Central memory CD8-positive, alpha-beta T cell (primary cell): ENCODE measurements around the gene FATE1.

Experiments
- ATAC-seq: fragments of 150-1000 bp; cut with Tn5 transposase; replicated peaks from 2 replicates; pipeline ENCODE4 v1.10.0; 2022; ENCODE audit warnings: mild to moderate bottlenecking, moderate FRiP score, moderate number of reproducible peaks; ENCODE audit not compliant: poor library complexity, severe bottlenecking; ENCODE audit errors: extremely low read depth
- DNase-seq, 2 donors: peaks; one replicate each; pipeline ENCODE4 v3.0.0; 2021; ENCODE audit warnings: low spot score in 2 of 2
- H3K27ac Mint-ChIP-seq: one replicate; pipeline ENCODE4 v1.8.0; 2022; ENCODE audit warnings: low read depth, mild to moderate bottlenecking, moderate library complexity, mixed read lengths
- H3K27me3 Mint-ChIP-seq: one replicate; pipeline ENCODE4 v1.8.0; 2022; ENCODE audit warnings: mixed read lengths
- H3K36me3 Mint-ChIP-seq: one replicate; pipeline ENCODE4 v1.8.0; 2022; ENCODE audit warnings: mild to moderate bottlenecking, moderate library complexity, mixed read lengths; ENCODE audit not compliant: insufficient read depth
- H3K4me1 Mint-ChIP-seq: one replicate; pipeline ENCODE4 v1.8.0; 2022; ENCODE audit warnings: mixed read lengths
- H3K4me3 Mint-ChIP-seq: one replicate; pipeline ENCODE4 v1.8.0; 2022; ENCODE audit warnings: mild to moderate bottlenecking, moderate library complexity, mixed read lengths
- H3K9me3 Mint-ChIP-seq: one replicate; pipeline ENCODE4 v1.8.0; 2022; ENCODE audit warnings: mixed read lengths

Gene FATE1

GRCh38 chrX:151697522-151697921, 18.3 kb upstream of the FATE1 start:
- no peaks in the 10 kb centered on the region for H3K4me1 Mint-ChIP-seq
- no peaks in the 10 kb centered on the region for H3K36me3 Mint-ChIP-seq
- H3K27me3 Mint-ChIP-seq = peaks cover 12% of the 10 kb centered on the region
- no peak overlapping the region for H3K4me3 Mint-ChIP-seq
- DNase-seq (no peak), ATAC-seq (no peak)
- H3K27ac Mint-ChIP-seq = no peak overlapping the region
- no peaks in the 10 kb centered on the region for H3K9me3 Mint-ChIP-seq

- Mint-ChIP-seq H3K36me3 (no peaks in the 10 kb centered on the region), H3K9me3 (no peaks in the 10 kb centered on the region), H3K27ac (no peak overlapping the region), H3K27me3 (peaks cover 6% of the 10 kb centered on the region), H3K4me3 (no peak overlapping the region), H3K4me1 (no peaks in the 10 kb centered on the region)
- no peak for ATAC-seq
- no peak for DNase-seq
Measured at GRCh38 chrX:151698485-151698884, 17.4 kb upstream of the FATE1 start.

DNA sequence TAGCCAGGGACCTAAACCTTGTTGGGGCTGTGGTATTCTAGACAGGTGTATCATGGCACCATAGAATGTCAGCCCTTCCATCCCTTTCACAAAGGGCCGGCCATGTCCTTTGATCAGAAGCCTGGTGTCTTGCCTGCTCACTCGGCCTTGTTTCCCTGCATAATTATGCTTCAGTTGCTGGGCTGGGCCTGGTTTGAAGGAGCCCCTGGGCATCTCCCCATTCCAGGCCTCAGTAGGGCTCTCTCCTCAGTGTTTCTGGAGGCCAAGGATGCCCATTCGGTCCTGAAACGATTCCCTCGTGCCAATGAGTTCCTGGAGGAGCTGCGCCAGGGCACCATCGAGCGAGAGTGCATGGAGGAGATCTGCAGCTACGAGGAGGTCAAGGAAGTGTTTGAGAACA, 16.1 kb upstream of the FATE1 start:
- no peak overlapping the region for H3K27ac Mint-ChIP-seq
- DNase-seq (no peak), ATAC-seq (no peak)
- no peaks in the 10 kb centered on the region for H3K4me1 Mint-ChIP-seq
- H3K9me3 Mint-ChIP-seq = no peaks in the 10 kb centered on the region
- H3K36me3 Mint-ChIP-seq = no peaks in the 10 kb centered on the region
- H3K27me3 Mint-ChIP-seq = no peaks in the 10 kb centered on the region
- H3K4me3 Mint-ChIP-seq = no peak overlapping the region

DNA sequence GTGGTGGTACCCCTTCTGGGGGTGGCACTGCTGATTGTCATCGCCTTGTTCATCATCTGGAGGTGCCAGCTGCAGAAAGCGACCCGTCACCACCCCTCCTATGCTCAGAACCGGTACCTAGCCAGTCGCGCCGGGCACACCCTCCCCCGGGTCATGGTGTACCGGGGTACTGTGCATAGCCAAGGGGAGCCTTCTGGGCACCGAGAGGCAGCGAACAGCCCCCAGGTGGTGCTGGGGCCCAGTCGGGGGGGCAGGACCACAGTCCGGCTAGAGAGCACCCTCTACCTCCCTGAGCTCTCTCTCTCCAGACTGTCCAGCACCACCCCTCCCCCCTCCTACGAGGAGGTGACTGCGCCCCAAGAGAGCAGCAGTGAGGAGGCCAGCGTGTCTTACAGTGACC, 15.3 kb upstream of the FATE1 start:
- no peaks in the 10 kb centered on the region for H3K36me3 Mint-ChIP-seq
- no peaks in the 10 kb centered on the region for H3K9me3 Mint-ChIP-seq
- no peak for ATAC-seq
- no peak overlapping the region for H3K27ac Mint-ChIP-seq
- H3K4me1 Mint-ChIP-seq = no peaks in the 10 kb centered on the region
- no peak overlapping the region for H3K4me3 Mint-ChIP-seq
- no peak for DNase-seq
- no peaks in the 10 kb centered on the region for H3K27me3 Mint-ChIP-seq

DNA sequence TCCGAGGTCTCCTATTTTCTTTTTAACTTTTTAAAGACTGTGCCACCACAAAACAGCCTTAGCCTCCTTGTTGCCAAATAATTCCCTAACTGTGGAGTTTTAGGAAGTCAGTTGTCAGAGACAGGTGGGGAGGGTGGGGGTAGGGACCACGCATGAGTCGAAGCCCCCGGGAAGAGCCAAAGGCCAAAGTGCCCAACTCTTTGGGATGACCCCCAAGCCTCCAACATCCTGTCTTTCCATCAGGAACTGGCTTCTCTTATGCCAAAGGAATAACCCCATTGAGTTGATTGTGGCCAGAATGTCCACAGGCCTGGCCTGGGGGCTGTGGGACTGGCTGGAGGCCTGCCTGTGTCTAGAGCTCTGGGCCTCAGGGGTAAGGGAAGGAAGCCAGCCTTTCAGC, 14.8 kb upstream of the FATE1 start:
- Mint-ChIP-seq H3K36me3 (no peaks in the 10 kb centered on the region), H3K4me1 (no peaks in the 10 kb centered on the region), H3K27ac (no peak overlapping the region), H3K27me3 (no peaks in the 10 kb centered on the region), H3K4me3 (no peak overlapping the region), H3K9me3 (no peaks in the 10 kb centered on the region)
- no peak for ATAC-seq
- no peak for DNase-seq

DNA sequence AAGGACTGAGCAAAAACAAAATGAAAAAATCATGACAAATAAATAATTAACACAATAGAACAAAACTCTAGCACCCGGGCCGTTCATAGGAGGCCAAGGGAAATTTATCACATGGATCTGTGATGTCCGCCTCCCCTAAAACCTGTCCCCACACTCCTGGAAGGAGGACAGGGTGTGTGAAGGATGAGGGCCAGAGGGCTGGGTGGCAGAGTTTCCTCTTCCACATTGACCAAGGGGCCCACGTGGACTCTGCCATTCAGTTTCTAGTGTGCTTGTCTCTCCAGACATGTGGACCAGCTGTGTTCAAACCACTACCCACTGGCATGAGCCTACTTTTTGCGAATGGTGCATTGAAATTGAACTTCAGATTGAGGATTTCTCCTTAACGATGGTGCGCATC, 14.3 kb upstream of the FATE1 start:
- H3K27ac Mint-ChIP-seq = no peak overlapping the region
- H3K4me3 Mint-ChIP-seq = no peak overlapping the region
- H3K36me3 Mint-ChIP-seq = no peaks in the 10 kb centered on the region
- DNase-seq = no peak
- H3K27me3 Mint-ChIP-seq = no peaks in the 10 kb centered on the region
- no peaks in the 10 kb centered on the region for H3K9me3 Mint-ChIP-seq
- H3K4me1 Mint-ChIP-seq = no peaks in the 10 kb centered on the region
- no peak for ATAC-seq

GRCh38 chrX:151702026-151702714, 13.7 kb upstream of the FATE1 start:
- ATAC-seq (no peak), DNase-seq (no peak)
- Mint-ChIP-seq H3K27ac (no peak overlapping the region), H3K9me3 (no peaks in the 10 kb centered on the region), H3K4me1 (no peaks in the 10 kb centered on the region), H3K4me3 (no peak overlapping the region), H3K27me3 (no peaks in the 10 kb centered on the region), H3K36me3 (no peaks in the 10 kb centered on the region)

DNA sequence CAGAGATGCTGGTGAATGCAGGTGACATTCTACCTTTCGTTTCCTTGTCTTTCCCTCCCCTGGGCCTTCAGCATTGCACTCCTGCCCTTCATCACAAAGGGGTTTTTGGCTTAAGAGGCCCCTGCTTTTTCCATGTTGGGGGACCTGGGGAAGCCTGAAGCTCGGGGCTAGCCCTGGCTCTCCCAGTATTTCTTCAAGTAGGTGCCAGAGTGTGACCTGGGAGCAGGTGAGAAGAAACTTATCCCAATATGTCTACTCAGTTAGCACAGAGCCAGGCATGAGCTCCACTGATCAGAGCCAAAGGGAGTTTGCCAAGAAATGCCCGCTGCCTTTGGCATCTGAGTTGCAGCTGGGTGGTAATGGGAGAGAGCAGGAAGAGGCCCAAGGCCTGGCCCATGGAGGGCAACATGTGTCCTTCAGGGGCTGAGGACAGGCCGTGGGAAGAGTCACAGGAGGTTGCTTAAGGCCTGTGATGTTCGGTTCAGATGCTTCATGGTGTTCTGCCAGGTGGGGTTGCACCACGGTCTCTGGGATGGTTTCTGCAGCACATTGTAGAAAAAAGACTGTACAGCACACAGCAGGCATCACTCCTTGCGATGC, 13.0 kb upstream of the FATE1 start:
- no peak overlapping the region for H3K4me3 Mint-ChIP-seq
- DNase-seq (no peak), ATAC-seq (no peak)
- H3K27me3 Mint-ChIP-seq = no peaks in the 10 kb centered on the region
- no peak overlapping the region for H3K27ac Mint-ChIP-seq
- H3K36me3 Mint-ChIP-seq = no peaks in the 10 kb centered on the region
- H3K9me3 Mint-ChIP-seq = no peaks in the 10 kb centered on the region
- no peaks in the 10 kb centered on the region for H3K4me1 Mint-ChIP-seq

GRCh38 chrX:151703487-151703886, 12.3 kb upstream of the FATE1 start:
- Mint-ChIP-seq H3K9me3 (no peaks in the 10 kb centered on the region), H3K27me3 (no peaks in the 10 kb centered on the region), H3K4me3 (no peak overlapping the region), H3K27ac (no peak overlapping the region), H3K36me3 (no peaks in the 10 kb centered on the region), H3K4me1 (no peaks in the 10 kb centered on the region)
- no peak for DNase-seq
- ATAC-seq = no peak

DNA sequence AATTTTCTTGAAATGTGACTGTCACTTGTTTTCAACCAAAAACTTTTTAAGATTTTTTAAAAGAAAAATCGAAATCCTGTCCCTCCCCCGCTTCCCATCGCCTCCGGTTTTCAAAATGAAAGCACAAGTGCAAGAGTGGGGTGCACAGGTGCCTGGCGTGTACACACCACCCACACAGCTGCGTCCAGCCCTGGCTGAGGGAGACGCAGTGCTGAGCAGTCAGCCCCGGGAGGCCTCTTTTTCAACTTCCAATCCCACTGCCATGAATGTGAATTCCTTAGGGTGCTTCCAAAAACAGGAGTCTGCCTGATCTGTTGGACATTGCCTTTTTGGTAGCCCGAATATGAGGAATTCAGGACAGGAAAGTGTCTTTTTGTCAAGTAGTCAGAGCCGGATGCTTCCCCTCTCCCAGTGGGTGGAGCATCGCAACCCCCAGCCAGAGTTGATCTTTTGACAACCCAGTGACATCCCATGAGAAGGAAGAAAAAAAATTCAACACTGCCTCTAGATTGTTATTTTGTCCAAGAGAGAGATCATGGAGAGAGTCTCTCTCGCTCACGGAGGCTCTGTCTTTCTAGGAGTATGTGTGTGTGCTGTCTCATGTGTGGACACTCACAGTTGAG, 11.7 kb upstream of the FATE1 start:
- Mint-ChIP-seq H3K9me3 (no peaks in the 10 kb centered on the region), H3K36me3 (no peaks in the 10 kb centered on the region), H3K27ac (no peak overlapping the region), H3K27me3 (no peaks in the 10 kb centered on the region), H3K4me3 (no peak overlapping the region), H3K4me1 (no peaks in the 10 kb centered on the region)
- DNase-seq = no peak
- ATAC-seq = no peak

DNA sequence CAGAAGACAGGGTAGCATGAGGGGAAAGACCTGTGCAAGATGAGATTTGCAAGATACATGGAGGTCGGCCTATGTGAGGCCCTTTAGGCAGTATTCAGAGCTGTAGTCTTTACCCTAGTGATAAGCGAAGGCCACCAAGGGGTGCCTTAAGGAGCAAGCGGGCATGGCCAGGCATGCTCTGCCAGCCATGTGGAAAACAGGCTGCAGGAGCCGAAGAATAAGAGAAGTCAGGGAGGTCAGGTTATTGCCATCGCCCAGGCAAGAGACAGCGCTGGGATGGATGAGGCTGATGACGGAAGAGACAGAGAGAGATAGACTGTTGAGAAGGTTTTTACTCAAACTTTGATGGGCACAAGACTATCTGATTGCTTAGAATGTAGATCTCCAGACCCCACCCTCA, 7.0 kb upstream of the FATE1 start:
- Mint-ChIP-seq H3K27me3 (no peaks in the 10 kb centered on the region), H3K36me3 (no peaks in the 10 kb centered on the region), H3K27ac (no peak overlapping the region), H3K9me3 (no peaks in the 10 kb centered on the region), H3K4me3 (no peak overlapping the region), H3K4me1 (no peaks in the 10 kb centered on the region)
- DNase-seq (no peak), ATAC-seq (no peak)

- H3K27ac Mint-ChIP-seq = no peak overlapping the region
Measured at GRCh38 chrX:151710457-151710856, 5.4 kb upstream of the FATE1 start.

DNA sequence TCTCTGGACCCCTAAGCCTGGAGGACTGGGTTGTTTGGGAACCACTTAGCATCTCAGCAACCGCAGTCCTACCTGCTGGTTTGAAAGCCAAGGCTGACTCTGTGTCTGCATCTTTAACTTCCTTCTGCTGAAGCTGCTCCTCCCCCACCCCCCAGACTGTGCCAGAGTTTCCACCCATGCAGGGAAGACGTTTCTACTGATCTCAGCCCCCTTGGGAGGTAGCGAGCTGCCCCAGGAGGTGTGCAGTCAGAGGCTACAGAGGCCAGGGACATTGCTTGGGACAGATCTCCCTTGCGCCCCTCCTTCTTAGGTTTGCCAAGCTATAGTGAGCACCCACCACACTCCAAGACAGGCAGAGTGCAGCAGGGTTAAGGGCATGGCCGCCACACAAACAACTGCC, 4.7 kb upstream of the FATE1 start:
- DNase-seq = no peak

More at GRCh38 chrX:151710457-151710856, 5.4 kb upstream of the FATE1 start:
- Mint-ChIP-seq H3K27me3 (no peaks in the 10 kb centered on the region), H3K4me3 (no peak overlapping the region), H3K4me1 (no peaks in the 10 kb centered on the region), H3K36me3 (no peaks in the 10 kb centered on the region), H3K9me3 (no peaks in the 10 kb centered on the region)
- ATAC-seq (no peak), DNase-seq (no peak)

More for the DNA sequence above, 4.7 kb upstream of the FATE1 start:
- ATAC-seq = no peak
- H3K27me3 Mint-ChIP-seq = peaks cover 5% of the 10 kb centered on the region
- no peaks in the 10 kb centered on the region for H3K9me3 Mint-ChIP-seq
- H3K36me3 Mint-ChIP-seq = no peaks in the 10 kb centered on the region
- H3K4me3 Mint-ChIP-seq = no peak overlapping the region
- no peaks in the 10 kb centered on the region for H3K4me1 Mint-ChIP-seq
- H3K27ac Mint-ChIP-seq = no peak overlapping the region
